CD4-positive, alpha-beta T cell treated with Interleukin-21 for 1 hour (primary cell): ENCODE measurements around the gene MAP3K12.
"Not testable (repeated sequence)": the region's sequence is repeated elsewhere in the genome, so short reads cannot be mapped to it uniquely, and the experiment has no call there.

Experiments used
- DNase-seq: peaks from one replicate; pipeline ENCODE4 v3.0.0-alpha.2; 2020

Gene MAP3K12, protein sequence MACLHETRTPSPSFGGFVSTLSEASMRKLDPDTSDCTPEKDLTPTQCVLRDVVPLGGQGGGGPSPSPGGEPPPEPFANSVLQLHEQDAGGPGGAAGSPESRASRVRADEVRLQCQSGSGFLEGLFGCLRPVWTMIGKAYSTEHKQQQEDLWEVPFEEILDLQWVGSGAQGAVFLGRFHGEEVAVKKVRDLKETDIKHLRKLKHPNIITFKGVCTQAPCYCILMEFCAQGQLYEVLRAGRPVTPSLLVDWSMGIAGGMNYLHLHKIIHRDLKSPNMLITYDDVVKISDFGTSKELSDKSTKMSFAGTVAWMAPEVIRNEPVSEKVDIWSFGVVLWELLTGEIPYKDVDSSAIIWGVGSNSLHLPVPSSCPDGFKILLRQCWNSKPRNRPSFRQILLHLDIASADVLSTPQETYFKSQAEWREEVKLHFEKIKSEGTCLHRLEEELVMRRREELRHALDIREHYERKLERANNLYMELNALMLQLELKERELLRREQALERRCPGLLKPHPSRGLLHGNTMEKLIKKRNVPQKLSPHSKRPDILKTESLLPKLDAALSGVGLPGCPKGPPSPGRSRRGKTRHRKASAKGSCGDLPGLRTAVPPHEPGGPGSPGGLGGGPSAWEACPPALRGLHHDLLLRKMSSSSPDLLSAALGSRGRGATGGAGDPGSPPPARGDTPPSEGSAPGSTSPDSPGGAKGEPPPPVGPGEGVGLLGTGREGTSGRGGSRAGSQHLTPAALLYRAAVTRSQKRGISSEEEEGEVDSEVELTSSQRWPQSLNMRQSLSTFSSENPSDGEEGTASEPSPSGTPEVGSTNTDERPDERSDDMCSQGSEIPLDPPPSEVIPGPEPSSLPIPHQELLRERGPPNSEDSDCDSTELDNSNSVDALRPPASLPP

DNA sequence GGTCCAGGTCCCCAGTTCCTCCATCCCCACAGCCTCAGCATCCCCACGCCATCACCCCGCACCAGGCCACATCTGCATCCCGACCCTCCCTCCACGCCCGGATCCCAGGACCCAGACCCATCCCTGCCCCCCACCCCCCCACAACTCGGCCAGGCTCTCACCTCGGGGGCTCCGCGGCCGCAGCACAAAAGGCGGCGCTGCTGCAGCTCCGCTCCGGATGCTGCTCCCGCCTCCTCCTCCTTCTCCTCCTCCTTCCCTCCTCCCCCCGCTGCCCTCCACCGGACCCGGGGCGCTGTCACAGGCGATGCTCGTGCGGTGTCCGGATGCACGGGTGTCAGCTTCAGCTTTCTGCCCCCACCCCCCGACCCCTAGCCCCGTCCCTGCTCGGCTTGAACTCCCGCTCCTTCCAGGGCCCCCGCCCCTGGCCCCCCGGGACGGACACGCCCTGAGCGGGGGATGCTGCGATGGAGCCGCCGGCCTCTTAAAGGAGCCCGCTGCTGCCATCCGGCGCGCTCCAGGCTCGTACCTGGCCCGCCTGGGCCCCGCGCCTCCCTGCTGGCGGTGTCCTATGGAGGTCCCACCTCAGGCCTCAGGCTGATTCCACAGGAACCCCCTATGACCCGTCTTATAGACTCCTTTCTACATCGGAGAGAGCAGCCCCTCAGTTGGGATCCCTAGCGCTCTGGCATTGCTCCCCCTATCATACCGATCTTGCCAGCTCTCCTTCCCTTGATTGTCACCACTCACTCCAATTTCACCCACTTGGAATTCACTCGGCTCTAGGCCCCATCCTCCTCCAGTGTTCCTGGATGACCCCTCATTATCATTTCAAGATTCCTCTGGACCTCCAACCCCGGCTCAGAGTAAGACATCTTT lies at the start of gene MAP3K12:
MAP3K12 (minus strand) TSS at position 193 of the 876 bp plus-strand sequence. CDS start 12,067 bp downstream, outside the sequence.
- DNase-seq: peak; percentile 69

DNA sequence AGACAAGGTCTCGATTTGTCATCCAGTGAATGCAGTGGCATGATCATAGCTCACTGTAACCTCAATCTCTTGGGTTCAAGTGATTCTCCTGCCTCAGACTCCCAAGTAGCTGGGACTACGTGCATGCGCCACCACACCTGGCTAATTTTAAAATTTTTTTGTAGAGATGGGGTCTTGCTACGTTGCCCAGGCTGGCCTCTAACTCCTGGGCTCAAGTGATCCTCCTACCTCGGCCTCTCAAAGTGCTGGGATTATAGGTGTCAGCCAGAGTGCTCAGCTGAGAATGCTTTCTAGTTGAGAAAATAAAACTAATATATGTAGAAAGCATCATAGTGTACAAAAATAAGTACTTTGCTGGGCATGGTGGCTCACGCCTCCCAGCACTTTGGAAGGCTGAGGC lies 49.1 kb upstream of the MAP3K12 start:
- not testable (repeated sequence) for DNase-seq

DNA sequence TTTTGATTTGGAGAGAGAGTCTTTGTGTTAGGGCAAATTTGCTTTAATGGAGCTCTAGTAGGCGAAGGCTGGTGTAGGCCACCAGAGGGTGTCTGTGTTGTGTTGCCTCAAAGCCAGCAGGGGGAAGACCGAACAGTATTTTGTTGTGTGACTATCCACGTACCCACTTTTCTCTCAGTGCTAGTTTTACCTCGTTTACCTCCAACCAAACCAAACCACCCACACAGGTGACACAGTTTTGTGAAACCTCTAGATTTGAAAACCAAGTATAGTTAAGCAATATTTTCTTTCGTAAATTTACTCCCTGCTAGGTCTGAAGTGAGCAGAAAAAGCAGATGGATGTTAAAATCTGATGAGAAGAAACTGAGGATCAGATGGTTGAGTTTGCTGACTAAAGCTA lies 44.3 kb upstream of the MAP3K12 start:
- peak; percentile 65 for DNase-seq

DNA sequence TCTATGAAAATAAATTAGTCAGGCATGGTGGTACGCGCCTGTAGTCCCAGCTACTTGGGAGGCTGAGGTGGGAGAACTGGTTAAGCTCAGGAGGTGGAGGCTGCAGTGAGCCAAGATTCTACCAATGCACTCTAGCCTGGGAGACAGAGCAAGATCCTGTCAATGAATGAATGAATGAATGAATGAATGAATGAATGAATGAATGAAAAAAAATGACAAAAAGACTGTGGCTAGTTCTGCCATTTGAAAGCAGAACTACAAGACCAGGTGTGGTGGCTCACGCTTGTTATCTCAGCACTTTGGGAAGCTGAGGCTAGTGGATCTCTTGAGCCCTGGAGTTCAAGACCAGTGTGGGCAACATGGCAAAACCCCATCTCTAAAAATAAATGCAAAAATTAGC lies 40.3 kb upstream of the MAP3K12 start:
- DNase-seq: no peak

DNA sequence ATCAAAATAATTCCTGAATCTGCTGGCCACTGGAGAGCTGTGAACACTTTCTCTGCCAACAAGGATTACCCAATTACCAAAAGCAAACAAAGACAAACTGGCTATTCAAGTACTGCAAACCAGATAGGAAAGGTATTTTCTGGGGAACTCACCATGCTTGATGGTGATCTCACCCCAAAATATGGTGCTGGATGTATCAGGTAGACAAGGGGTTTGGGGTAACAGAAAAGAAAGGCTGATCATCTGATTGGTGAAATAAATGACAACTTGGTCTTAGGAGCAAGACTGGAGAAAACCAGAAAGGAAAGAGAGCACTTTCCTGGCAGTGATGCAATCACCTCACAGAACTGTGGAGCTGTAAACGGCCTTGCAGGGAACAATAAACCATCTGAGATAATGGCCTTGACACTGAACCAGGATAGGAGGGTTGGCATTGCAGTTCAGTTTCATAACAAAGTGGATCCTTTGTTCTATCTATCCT lies 39.0 kb upstream of the MAP3K12 start:
- DNase-seq: no peak

DNA sequence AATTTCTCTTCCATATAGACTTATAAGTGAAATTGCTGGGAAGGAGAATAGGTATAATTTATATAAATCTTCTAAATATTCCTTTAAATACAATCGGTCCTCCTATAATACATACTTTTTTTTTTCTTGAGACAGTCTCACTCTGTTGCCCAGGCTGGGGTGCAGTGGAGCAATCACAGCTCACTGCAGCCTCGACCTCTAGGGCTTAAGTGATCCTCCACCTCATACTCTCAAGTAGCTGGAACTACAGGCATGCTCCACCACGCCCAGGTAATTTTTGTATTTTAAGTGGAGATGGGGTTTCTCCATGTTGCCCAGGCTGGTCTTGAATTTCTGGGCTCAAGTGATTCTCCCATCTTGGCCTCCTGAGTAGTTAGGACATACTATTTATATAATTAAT lies 37.7 kb upstream of the MAP3K12 start:
- no peak for DNase-seq

DNA sequence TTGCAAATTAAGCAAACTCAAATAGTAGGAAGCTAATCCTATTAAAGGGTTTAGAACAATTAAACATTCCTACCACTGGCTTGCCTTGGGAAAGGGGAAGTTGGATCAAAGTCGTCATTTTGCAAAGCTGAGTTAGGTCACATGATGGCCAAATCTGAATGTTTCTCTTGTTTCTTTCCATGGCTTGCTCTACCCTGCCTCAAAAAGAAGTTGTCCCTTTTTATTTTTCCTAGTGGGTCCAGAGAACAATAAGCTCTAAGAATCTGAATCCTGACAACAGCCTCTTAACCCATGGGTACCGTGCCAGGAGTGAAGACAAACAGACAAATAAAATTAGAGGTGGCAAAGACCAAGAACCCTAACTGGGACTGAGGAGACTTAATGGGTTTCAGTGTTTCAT lies 34.2 kb upstream of the MAP3K12 start:
- DNase-seq: no peak

DNA sequence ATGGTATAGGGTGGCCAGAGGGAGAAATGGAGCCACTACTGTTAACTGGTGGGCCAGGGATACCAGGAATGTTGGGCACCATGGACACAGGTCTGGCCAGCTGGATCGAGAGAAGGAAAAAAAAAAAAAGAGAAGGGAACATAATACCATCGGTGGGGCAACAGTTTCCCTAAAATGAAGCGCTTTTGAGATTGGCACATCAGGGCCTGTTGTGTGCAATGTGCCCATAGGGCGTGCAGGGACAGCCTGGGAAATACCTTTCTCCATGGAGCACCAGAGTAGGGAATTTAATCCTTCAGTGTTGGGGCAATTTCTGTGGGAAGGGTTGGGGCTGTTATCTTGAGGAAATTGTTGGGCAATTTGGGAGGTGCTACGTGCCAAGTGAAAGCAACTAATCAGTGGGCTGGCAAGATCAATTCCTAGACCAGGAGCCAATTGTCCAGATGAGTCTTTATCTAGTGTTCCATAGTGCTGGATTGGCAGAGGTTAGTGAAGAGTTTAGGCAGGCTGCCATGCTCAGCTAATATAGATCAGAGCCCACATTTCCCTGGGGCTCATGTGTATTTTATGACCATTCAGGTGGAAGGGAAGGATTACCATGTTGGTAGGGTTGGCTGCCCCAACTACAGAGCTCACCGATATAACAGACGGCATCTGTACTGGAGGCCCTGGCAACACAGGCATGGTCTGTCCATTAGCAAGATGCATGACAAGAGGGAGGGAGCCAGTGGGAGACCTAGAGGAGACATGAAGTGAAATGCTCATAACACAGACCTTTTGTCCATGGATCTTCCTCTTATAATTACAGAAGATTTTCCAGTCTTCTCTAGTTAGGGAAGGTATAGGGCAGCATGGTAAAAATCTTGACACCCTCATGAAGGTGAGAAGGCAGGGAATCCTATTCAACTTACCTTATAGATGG lies 33.5 kb upstream of the MAP3K12 start:
- DNase-seq: no peak

DNA sequence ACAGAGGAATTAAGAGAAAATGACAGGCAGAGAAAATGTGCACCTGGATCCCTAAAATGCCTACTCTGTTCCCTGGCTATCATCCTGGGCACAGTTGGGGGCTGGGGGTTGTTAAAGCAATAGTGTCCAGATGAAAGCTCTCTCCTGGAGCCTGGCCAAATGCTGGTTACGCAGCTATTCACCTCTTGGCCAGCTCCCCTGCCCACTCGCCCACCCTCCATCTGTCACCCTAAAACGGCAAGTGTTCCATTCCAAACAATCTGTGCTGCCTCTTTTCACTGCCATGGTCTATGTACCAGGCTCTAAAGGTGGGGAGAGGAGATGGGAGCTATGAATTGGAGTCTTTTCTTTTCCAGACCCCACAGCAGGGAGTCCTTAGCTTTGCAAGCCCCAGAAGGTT lies 32.8 kb upstream of the MAP3K12 start:
- no peak for DNase-seq

DNA sequence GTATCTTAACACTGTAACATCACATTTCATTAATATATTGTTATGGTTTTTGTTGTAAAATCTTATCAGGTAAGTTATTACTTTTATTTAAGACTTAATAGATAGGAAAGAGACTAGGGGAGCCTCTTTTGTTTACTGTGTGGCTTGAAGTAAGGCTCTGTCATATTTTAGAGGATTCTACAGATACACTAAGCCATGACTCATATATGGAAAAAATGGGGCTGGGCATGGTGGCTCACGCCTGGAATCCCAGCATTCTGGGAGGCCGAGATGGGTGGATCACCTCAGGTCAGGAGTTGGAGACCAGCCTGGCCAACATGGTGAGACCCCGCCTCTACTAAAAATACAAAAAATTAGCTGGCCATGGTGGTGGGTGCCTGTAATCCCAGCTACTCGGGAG lies 31.7 kb upstream of the MAP3K12 start:
- DNase-seq: no peak

DNA sequence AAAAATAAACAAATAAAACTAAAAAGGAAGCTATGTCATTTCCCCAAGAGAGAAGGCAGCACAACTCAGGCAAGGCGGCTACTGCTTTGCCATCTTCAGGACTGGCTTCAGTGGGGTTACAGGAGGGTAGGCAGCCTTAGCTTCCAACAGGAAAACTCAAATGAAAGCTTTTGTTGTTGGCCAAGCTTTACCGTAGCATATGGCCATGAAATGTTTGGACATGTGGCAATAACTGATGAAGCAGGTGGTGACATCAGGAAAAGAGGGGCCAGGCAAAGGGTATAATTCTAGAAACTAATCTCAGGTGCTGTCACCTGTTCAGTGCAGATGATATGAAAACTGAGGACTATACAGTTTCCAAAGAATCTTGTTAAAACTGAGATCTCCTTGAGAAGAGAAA lies 30.8 kb upstream of the MAP3K12 start:
- no peak for DNase-seq

DNA sequence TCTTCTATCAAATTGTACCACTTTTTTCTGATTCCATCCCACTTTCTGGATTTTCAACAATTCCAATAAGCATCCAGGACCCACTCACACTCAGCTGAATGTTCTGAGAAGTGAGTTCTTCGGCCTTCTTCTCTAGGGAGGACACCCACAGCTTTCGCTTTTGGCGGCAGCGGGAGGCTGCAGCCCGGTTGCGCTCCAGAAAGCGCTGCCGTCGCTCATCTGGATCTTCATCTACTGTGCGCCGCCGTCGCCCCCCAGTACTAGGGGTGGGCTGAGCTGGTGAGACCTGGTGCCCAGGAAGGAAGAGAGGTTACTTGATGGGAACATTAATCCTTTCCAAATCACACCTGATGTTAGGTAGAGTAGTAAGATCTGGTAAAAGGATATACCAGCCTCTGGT lies 25.2 kb upstream of the MAP3K12 start:
- DNase-seq: no peak

DNA sequence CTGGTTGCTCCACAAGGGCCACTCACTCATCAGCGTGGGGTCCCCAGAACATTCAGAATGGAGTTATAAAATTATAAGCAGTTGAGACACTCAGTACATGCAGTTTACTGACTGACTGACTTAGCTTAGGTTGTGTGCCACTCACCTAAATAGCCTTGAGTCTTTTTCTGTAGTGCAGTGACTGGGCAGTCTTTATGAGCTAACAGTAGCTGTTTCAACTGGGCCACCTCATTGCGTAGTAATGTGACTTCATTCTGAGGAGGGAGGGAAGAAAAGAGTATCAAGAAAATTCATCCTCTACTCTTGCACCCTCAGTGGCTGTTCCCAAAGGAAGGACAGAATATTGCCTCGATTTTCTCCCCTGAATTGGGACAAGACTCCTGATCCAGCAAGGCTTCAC lies 23.9 kb upstream of the MAP3K12 start:
- no peak for DNase-seq

DNA sequence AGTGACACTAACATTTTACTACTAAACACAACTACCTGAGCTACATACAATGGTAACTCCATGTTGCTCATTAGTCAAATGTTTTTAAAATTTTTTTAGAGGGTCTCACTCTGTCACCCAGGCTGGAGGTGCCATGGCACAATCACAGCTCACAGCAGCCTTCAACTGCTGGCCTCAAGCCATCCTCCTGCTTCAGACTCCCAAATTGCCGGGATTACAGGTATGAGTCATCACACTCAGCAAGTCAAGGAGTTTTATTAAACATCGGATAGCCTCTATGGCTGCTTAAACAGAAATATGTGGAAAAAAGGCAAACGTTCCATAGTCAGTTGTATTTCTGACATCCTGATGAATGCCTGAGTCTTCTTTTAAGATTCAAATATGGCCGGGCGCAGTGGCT lies 19.1 kb upstream of the MAP3K12 start:
- no peak for DNase-seq

DNA sequence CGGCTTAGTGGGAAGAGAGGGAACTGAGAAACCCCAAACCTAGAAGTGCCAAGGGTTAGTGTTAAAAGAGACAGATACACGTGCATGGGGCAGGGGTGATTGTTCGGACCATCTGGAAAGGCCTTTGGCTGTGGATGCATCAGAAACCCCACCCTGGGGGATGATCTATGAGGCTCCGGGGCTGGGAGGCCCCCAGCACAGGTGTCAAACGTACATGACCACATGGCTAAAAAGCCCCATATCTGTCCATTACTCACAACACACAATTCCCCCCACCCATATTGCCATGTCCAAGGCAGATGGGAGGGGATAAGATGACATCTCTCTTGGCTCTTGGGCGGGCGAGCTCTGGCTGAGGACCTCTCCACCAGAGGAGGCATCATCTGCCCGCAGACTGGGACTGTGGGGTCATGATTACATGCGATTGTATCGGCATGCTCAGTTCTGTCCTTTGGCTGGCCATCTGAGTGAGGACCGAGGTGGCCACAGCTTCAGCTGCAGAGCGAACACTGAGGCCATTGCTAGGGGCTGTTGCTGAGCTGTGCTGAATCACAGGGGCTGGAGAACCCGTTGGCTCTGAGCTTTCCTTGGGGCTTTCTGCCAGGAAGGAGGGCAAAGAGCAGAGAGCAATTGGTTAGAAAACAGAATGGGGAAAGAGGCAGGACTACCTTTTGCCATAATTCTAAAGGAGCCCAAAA lies 17.6 kb upstream of the MAP3K12 start:
- no peak for DNase-seq

DNA sequence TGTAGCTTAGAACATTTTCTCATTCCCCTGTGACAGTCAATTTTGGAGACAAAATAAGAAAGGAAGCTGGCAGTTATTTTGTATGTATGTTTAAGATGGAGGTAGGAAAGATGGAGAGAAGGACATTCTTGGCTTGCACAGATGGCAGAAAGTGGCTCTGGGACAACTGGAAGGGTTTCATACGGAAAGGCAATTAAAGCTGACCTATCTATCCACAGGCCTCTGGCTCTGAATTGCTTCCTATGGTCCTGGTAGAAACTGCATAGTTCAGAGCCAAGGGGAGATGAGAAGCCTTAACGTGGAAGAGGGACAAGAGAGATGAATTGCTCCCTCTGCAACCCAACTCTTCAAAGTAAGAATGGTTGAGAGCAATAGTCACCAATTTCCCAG lies 16.0 kb upstream of the MAP3K12 start:
- no peak for DNase-seq

DNA sequence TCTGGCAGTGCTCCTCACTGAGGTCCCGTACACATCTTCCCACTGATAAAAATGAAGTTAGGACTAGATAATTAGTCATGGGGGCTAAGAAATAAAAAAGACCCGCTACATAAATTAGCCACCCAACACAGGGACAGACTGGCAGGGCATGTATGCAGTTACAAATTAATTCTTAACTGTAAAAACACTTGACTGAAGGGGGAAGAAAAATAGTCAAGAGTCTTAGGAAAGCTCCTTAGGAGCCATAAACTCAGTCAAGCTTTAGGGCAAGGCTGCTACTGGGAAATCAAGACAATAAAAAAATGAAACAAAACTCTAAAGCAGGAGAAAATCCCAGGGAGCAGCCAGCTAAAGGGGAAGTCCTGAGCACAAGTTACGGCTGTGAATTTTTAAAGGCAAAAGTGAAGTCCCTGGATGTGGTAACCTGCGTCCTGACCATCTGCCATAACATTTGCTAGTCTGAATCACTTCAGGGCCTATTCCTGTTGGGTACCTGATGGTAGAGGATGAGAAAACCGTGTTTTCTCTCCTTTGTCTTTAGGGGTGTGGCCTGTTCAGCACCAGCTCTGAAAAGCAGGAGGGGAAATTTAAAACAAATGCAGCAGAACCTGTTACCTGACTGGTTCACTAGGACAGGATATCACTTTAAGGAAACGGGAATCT lies 15.5 kb upstream of the MAP3K12 start:
- DNase-seq: no peak

DNA sequence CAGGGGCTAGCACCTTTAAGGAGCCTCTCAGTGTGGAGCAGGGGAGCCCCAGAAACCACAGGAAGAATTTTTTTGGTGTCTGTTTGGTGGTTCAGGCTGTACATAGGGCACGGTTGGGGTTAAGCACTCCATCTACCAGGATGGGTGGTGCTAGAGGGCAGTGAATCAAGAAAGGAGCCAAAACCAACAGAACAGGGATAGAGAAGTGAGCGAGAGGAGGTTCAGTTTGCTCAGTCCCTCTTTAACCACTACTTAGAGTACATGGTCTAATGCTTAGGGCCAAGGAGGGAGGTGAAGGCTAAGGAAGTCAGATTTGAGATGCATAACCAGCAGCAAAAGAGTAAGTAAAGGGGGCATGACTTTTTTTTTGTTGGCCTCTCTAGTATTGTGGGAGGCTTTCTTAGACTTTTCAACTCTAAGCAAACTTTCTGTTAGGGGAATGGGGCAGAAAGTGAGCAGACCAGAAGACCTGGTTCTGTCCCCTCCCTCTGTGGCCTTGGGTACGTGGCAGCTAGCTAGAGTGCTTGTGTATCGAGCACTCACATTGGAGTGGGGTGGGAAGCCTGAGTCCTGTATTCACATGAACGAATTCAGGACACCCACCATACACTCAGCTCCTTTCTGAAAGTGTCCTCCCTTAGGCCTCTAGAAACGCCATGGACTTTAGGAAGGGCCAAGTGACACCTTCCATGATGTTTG lies 14.6 kb upstream of the MAP3K12 start:
- DNase-seq: no peak

DNA sequence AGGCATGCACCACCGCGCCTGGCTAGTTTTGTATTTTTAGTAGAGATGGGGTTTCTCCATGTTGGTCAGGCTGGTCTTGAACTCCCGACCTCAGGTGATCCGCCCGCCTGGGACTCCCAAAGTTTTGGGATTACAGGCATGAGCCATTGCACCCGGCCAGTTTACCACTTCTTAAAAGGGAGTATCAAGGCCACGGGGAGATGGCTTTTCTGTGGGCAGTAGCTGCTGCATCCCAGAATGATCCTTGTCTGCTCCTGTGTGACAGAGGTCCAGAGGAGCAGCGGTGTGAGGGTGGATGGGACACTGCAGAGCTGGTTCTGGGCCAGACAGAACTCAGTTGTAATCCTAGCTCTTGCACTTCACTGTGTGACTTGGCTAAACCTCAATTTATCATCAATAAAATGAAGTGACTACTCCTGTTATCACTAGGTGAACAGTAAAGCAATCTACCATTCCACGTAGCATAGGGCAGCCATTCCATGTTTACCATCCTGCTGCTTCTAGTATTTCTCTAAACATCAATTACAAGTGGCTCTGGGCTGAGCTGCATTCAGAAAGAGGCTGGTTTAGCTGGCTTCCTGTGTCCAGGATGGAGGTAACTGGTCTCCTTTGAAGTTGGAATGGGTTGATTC lies 11.0 kb upstream of the MAP3K12 start:
- no peak for DNase-seq
